K562 (cell line): ENCODE results near the gene MLH1. TPM values are rescaled to one million over a fixed set of nuclear protein-coding genes. Genes with fewer than 3 reads are reported as not detected.

ENCODE experiments used
- C11orf30 ChIP-seq: fragments of 450-650 bp; IDR thresholded peaks from 2 replicates; pipeline ENCODE4 v1.6.1; 2016; ENCODE audit warnings: low read depth, mild to moderate bottlenecking
- CBFA2T2 ChIP-seq: fragments of 450-650 bp; conservative IDR thresholded peaks from 2 replicates; pipeline ENCODE4 v1.6.1; 2017; ENCODE audit warnings: mild to moderate bottlenecking
- CHCHD3 ChIP-seq: fragments of 250-450 bp; sonication (Bioruptor Pico); IDR thresholded peaks from 2 replicates; pipeline ENCODE4 v2.1.2; 2022; ENCODE audit warnings: mild to moderate bottlenecking
- ETV1 ChIP-seq: fragments of 450-650 bp; conservative IDR thresholded peaks from 2 replicates; pipeline ENCODE4 v1.6.1; 2016; ENCODE audit warnings: missing genetic modification characterization, control low read depth, low read depth, missing compliant biosample characterization
- GATA2 ChIP-seq: sonication (generic); formaldehyde crosslinking; IDR thresholded peaks from 2 replicates; pipeline ENCODE4 v1.4.0; 2020; ENCODE audit warnings: mild to moderate bottlenecking, missing genetic modification reagents
- HDAC2 ChIP-seq: fragments of 450-650 bp; IDR thresholded peaks from 2 replicates; pipeline ENCODE4 v1.6.1; 2016; ENCODE audit warnings: mild to moderate bottlenecking
- HLTF ChIP-seq: fragments of 450-650 bp; IDR thresholded peaks from 2 replicates; pipeline ENCODE4 v1.6.1; 2016
- HOXB6 ChIP-seq: fragments of 250-450 bp; sonication (Bioruptor Pico); IDR thresholded peaks from 2 replicates; pipeline ENCODE4 v1.5.1; 2022; ENCODE audit warnings: mild to moderate bottlenecking, borderline replicate concordance
- JUND ChIP-seq, 2 experiments: IDR thresholded peaks; 2 replicates in 1 of 2; 3 replicates in 1 of 2; pipeline ENCODE4 v1.6.1; 2011; ENCODE audit warnings: borderline replicate concordance in 2 of 2, low read depth in 2 of 2, low read length in 2 of 2, improper control_type of control experiment in 1 of 2, missing biosample characterization in 1 of 2, missing genetic modification characterization in 1 of 2, missing genetic modification reagents in 1 of 2
- KHSRP ChIP-seq: fragments of 450-650 bp; IDR thresholded peaks from 2 replicates; pipeline ENCODE4 v1.6.1; 2017
- KLF13 ChIP-seq: fragments of 450-650 bp; IDR thresholded peaks from 2 replicates; pipeline ENCODE4 v1.6.1; 2016; ENCODE audit warnings: missing genetic modification characterization, low read depth, mild to moderate bottlenecking, missing compliant biosample characterization, moderate library complexity, borderline replicate concordance
- MTA2 ChIP-seq: fragments of 450-650 bp; IDR thresholded peaks from 2 replicates; pipeline ENCODE4 v1.6.1; 2016; ENCODE audit warnings: low read depth
- RCOR1 ChIP-seq, 2 experiments: IDR thresholded peaks; 2 replicates each; pipeline ENCODE4 v1.6.1; 2012; ENCODE audit warnings: low read depth in 2 of 2, low read length in 2 of 2, borderline replicate concordance in 1 of 2, improper control_type of control experiment in 1 of 2
- RFX1 ChIP-seq: fragments of 450-650 bp; IDR thresholded peaks from 2 replicates; pipeline ENCODE4 v1.6.1; 2016; ENCODE audit warnings: mild to moderate bottlenecking, moderate library complexity
- STAG1 ChIP-seq: sonication (generic); formaldehyde crosslinking; IDR thresholded peaks from 2 replicates; pipeline ENCODE4 v1.5.0; 2020; ENCODE audit warnings: missing genetic modification reagents, borderline replicate concordance
- ZNF140 ChIP-seq: fragments of 250-450 bp; sonication (Bioruptor Pico); IDR thresholded peaks from 2 replicates; pipeline ENCODE4 v1.8.0; 2021; ENCODE audit warnings: moderate library complexity, mild to moderate bottlenecking, inconsistent platforms
- ZNF212 ChIP-seq: fragments of 450-650 bp; formaldehyde crosslinking; IDR thresholded peaks from 2 replicates; pipeline ENCODE4 v1.4.0; 2020; ENCODE audit warnings: mild to moderate bottlenecking
- ZNF316 ChIP-seq: fragments of 450-650 bp; IDR thresholded peaks from 2 replicates; pipeline ENCODE4 v1.6.1; 2016
- ZNF324 ChIP-seq: fragments of 250-450 bp; sonication (Bioruptor Pico); IDR thresholded peaks from 2 replicates; pipeline ENCODE4 v1.4.0; 2020; ENCODE audit warnings: mild to moderate bottlenecking
- ZNF584 ChIP-seq: fragments of 200-800 bp; sonication (Bioruptor generic); IDR thresholded peaks from 2 replicates; pipeline ENCODE4 v1.6.1; 2016; ENCODE audit warnings: low read depth, mild to moderate bottlenecking, missing genetic modification characterization, missing compliant biosample characterization
- ZNF75A ChIP-seq: fragments of 450-650 bp; formaldehyde crosslinking; IDR thresholded peaks from 2 replicates; pipeline ENCODE4 v1.4.0; 2020; ENCODE audit warnings: mild to moderate bottlenecking
- polyA plus RNA-seq, 8 experiments: library from polyadenylated mRNA; depleted of rRNA in 4 of 8; stranded (reverse) in 5 of 8; unstranded in 3 of 8; fragments of >200 nt; fragmentation: Nextera tagmentation in 2 of 8; fragmentation: Illumina TruSeq in 1 of 8; extraction: Ambion mirVana in 2 of 8; extraction: Trizol in 1 of 8; gene quantifications; 2 replicates each; pipeline versions ENCODE4 v1.2.1 to v1.2.3, GENCODE V29; 2011 to 2014; ENCODE audit warnings: inconsistent platforms in 1 of 8, missing spikeins in 1 of 8
- total RNA-seq, 7 experiments: library from RNA; depleted of rRNA in 6 of 7; stranded (reverse); fragments of >200 nt in 6 of 7; fragmentation: Illumina TruSeq in 2 of 7; extraction: Trizol in 2 of 7; gene quantifications; 2 replicates each; pipeline versions ENCODE4 v1.2.1 to v1.2.3, GENCODE V29; 2011 to 2021; ENCODE audit warnings: low replicate concordance in 1 of 7
- TF ChIP-seq, protein P1 (sequence below): fragments of 450-650 bp; IDR thresholded peaks from 2 replicates; pipeline ENCODE4 v1.7.0; 2016; ENCODE audit warnings: borderline replicate concordance
- TF ChIP-seq, protein P2 (sequence below), 3 experiments: fragments of 200-800 bp in 1 of 3; sonication (Bioruptor generic) in 1 of 3; sonication (generic) in 1 of 3; formaldehyde crosslinking in 1 of 3; IDR thresholded peaks; 2 replicates each; pipeline versions ENCODE4 v1.6.1 to v1.8.0; 2016 to 2022; ENCODE audit warnings: mild to moderate bottlenecking in 2 of 3, missing compliant biosample characterization in 2 of 3, missing genetic modification characterization in 2 of 3, missing genetic modification reagents in 1 of 3
- TF ChIP-seq, protein P3 (sequence below): fragments of 450-650 bp; formaldehyde crosslinking; conservative IDR thresholded peaks from 2 replicates; pipeline ENCODE4 v1.4.0; 2022; ENCODE audit warnings: mild to moderate bottlenecking, missing genetic modification characterization

Gene MLH1
- total and polyA plus RNA-seq, 9 of the 15 experiments (the other 6 are each of a cell fraction or from before 2014, with no cell fraction given), result 76.4 to 155 (median 117) TPM

GRCh38 chr3:36969540-36970432 is 23.5 kb upstream of the MLH1 start (continued):
- peak; percentile 25; the same call in 1 of the 2 replicates for TF ChIP-seq ZNF584 (CRISPR knock-in tag)
- TF ChIP-seq ETV1, result 0 out of 2 replicates have a peak, but pooled peaks have one; percentile 22
- TF ChIP-seq, protein P1, sequence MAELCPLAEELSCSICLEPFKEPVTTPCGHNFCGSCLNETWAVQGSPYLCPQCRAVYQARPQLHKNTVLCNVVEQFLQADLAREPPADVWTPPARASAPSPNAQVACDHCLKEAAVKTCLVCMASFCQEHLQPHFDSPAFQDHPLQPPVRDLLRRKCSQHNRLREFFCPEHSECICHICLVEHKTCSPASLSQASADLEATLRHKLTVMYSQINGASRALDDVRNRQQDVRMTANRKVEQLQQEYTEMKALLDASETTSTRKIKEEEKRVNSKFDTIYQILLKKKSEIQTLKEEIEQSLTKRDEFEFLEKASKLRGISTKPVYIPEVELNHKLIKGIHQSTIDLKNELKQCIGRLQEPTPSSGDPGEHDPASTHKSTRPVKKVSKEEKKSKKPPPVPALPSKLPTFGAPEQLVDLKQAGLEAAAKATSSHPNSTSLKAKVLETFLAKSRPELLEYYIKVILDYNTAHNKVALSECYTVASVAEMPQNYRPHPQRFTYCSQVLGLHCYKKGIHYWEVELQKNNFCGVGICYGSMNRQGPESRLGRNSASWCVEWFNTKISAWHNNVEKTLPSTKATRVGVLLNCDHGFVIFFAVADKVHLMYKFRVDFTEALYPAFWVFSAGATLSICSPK, result no peak
- peak; percentile 68 for TF ChIP-seq C11orf30
- no peak for TF ChIP-seq CHCHD3
- TF ChIP-seq ZNF316, result peak; percentile 63
- TF ChIP-seq, protein P2, sequence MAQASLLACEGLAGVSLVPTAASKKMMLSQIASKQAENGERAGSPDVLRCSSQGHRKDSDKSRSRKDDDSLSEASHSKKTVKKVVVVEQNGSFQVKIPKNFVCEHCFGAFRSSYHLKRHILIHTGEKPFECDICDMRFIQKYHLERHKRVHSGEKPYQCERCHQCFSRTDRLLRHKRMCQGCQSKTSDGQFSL (CRISPR knock-in tag; IDR thresholded peaks at IDR 0.05), result no peak
- TF ChIP-seq, protein P2 (tag; IDR thresholded peaks at IDR 0.05), result peak in 1 of 2 experiments; percentile 88; a peak in 2 of 4 replicates
- peak; percentile 96 for TF ChIP-seq JUND (IDR thresholded peaks at IDR 0.05; ENCODE audit: borderline replicate concordance, low read depth, low read length)
- TF ChIP-seq JUND (tag; IDR thresholded peaks at IDR 0.05; ENCODE audit: borderline replicate concordance, low read depth, low read length), result peak; percentile 95; the same call in 2 of the 3 replicates
- TF ChIP-seq ZNF75A (CRISPR knock-in tag), result no peak
- no peak for TF ChIP-seq STAG1 (CRISPR knock-in tag)
- TF ChIP-seq ZNF324 (CRISPR knock-in tag), result no peak
- TF ChIP-seq RFX1, result peak; percentile 98
- no peak for TF ChIP-seq ZNF212 (CRISPR knock-in tag)
- TF ChIP-seq GATA2 (CRISPR knock-in tag), result peak; percentile 98
- 0 out of 2 replicates have a peak, but pooled peaks have one; percentile 25 for TF ChIP-seq MTA2
- TF ChIP-seq KHSRP, result no peak
- TF ChIP-seq, protein P3, sequence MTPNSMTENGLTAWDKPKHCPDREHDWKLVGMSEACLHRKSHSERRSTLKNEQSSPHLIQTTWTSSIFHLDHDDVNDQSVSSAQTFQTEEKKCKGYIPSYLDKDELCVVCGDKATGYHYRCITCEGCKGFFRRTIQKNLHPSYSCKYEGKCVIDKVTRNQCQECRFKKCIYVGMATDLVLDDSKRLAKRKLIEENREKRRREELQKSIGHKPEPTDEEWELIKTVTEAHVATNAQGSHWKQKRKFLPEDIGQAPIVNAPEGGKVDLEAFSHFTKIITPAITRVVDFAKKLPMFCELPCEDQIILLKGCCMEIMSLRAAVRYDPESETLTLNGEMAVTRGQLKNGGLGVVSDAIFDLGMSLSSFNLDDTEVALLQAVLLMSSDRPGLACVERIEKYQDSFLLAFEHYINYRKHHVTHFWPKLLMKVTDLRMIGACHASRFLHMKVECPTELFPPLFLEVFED (CRISPR knock-in tag), result no peak
- no peak for TF ChIP-seq ZNF140
- TF ChIP-seq RCOR1 (IDR thresholded peaks at IDR 0.05; ENCODE audit: borderline replicate concordance in 1 of 2, low read depth in 2 of 2, low read length in 2 of 2), result peak; percentile 90 to 99
- no peak for TF ChIP-seq HLTF
- peak; percentile 70 for TF ChIP-seq CBFA2T2
- TF ChIP-seq HDAC2, result peak; percentile 96
- TF ChIP-seq HOXB6, result no peak
- TF ChIP-seq KLF13, result 0 out of 2 replicates have a peak, but pooled peaks have one; percentile 33
